Skin of body (tissue), 2 donors: ENCODE measurements around the gene PPP6R2. TPM values are rescaled to one million over a fixed set of nuclear protein-coding genes. Genes with fewer than 3 reads are reported as not detected.
"Not testable (repeated sequence)": the region's sequence is repeated elsewhere in the genome, so short reads cannot be mapped to it uniquely, and the experiment has no call there.

Experiments
- DNase-seq: peaks from one replicate; lab custom pipeline; 2025; lab: John Stamatoyannopoulos, UW
- total RNA-seq: library from RNA; depleted of rRNA; stranded (reverse); fragments of >200 nt; gene quantifications from one replicate; pipeline ENCODE4 v1.2.3, GENCODE V29; 2014

PPP6R2 gene
- total RNA-seq, 1 donor from 2014 or later = 31.5 TPM

- no peak for DNase-seq
Observed at GRCh38 chr22:50317674-50318073, 25.5 kb upstream of the PPP6R2 start.

GRCh38 chr22:50318356-50318697 is 24.8 kb upstream of the PPP6R2 start:
- DNase-seq = no peak

- no peak for DNase-seq
Observed at GRCh38 chr22:50318698-50319411, 24.3 kb upstream of the PPP6R2 start.

GRCh38 chr22:50319503-50319951 is 23.6 kb upstream of the PPP6R2 start:
- no peak for DNase-seq

- DNase-seq = no peak
Observed at GRCh38 chr22:50320116-50320515, 23.0 kb upstream of the PPP6R2 start.

- no peak for DNase-seq
Observed at GRCh38 chr22:50320671-50321325, 22.3 kb upstream of the PPP6R2 start.

GRCh38 chr22:50322382-50323104 is 20.6 kb upstream of the PPP6R2 start:
- not testable (repeated sequence) for DNase-seq

- no peak for DNase-seq
Observed at GRCh38 chr22:50323900-50324299, 19.2 kb upstream of the PPP6R2 start.

GRCh38 chr22:50325444-50326224 is 17.5 kb upstream of the PPP6R2 start:
- DNase-seq = no peak

- no peak for DNase-seq
Observed at GRCh38 chr22:50326225-50326955, 16.7 kb upstream of the PPP6R2 start.

GRCh38 chr22:50326956-50327710 is 16.0 kb upstream of the PPP6R2 start, which contains the start of gene DENND6B:
TSS of gene DENND6B (minus strand) at chr22:50327012. CDS start at chr22:50326988, 24 bp downstream.
- peak; percentile 55 for DNase-seq

GRCh38 chr22:50327711-50328019 is 15.5 kb upstream of the PPP6R2 start:
- DNase-seq = no peak

GRCh38 chr22:50329236-50329635 is 13.9 kb upstream of the PPP6R2 start:
- no peak for DNase-seq

- DNase-seq = not testable (repeated sequence)
Observed at GRCh38 chr22:50334433-50334832, 8.7 kb upstream of the PPP6R2 start.

- DNase-seq = no peak
Observed at GRCh38 chr22:50337262-50338041, 5.7 kb upstream of the PPP6R2 start.

- DNase-seq = no peak
Observed at GRCh38 chr22:50338042-50338573, 5.0 kb upstream of the PPP6R2 start.

- no peak for DNase-seq
Observed at GRCh38 chr22:50338860-50339462, 4.2 kb upstream of the PPP6R2 start.

GRCh38 chr22:50339945-50340879 is 2.9 kb upstream of the PPP6R2 start:
- no peak for DNase-seq
